HepG2 (cell line): Measurements from ENCODE around the gene E2F1. TPM values are rescaled to one million over a fixed set of nuclear protein-coding genes. Genes with fewer than 3 reads are reported as not detected.

Source experiments
- KDM5B ChIP-seq: sonication (generic); formaldehyde crosslinking; IDR thresholded peaks from 2 replicates; pipeline ENCODE4 v1.4.0; 2020; ENCODE audit warnings: missing genetic modification reagents, mild to moderate bottlenecking, borderline replicate concordance
- LCORL ChIP-seq, 2 experiments: fragments of 450-650 bp in 1 of 2; sonication (generic) in 1 of 2; formaldehyde crosslinking in 1 of 2; IDR thresholded peaks; 2 replicates each; pipeline versions ENCODE4 v1.5.0 to v1.6.1; 2017 to 2020; ENCODE audit warnings: antibody characterized with exemption in 1 of 2, missing genetic modification reagents in 1 of 2
- polyA plus RNA-seq, 8 experiments: library from polyadenylated mRNA; depleted of rRNA in 3 of 8; stranded (reverse) in 7 of 8; unstranded in 1 of 8; fragments of >200 nt; fragmentation: Illumina TruSeq in 4 of 8; extraction: Trizol in 4 of 8; gene quantifications; 2 replicates each; pipeline versions ENCODE4 v1.2.1 to v1.2.3, GENCODE V29; 2011 to 2016; ENCODE audit warnings: low read depth in 4 of 8, missing spikeins in 1 of 8, mixed read lengths in 1 of 8; ENCODE audit not compliant: insufficient read depth in 1 of 8
- total RNA-seq, 5 experiments: library from RNA; depleted of rRNA; stranded (reverse); fragments of >200 nt; fragmentation: Illumina TruSeq; extraction: Trizol; gene quantifications; 2 replicates each; pipeline ENCODE4 v1.2.3, GENCODE V29; 2016; ENCODE audit warnings: low read depth in 1 of 5
- TF ChIP-seq, protein P1 (sequence below): sonication (generic); formaldehyde crosslinking; IDR thresholded peaks from 2 replicates; pipeline ENCODE4 v1.8.0; 2022; ENCODE audit warnings: mild to moderate bottlenecking, missing genetic modification reagents
- TF ChIP-seq, protein P2 (sequence below): sonication (generic); formaldehyde crosslinking; IDR thresholded peaks from 2 replicates; pipeline ENCODE4 v1.9.0; 2021; ENCODE audit warnings: mild to moderate bottlenecking, missing genetic modification reagents
- TF ChIP-seq, protein P3 (sequence below): sonication (generic); formaldehyde crosslinking; IDR thresholded peaks from 2 replicates; pipeline ENCODE4 v1.9.0; 2022; ENCODE audit warnings: missing genetic modification reagents, mild to moderate bottlenecking, borderline replicate concordance
- TF ChIP-seq, protein P4 (sequence below): sonication (generic); formaldehyde crosslinking; IDR thresholded peaks from 2 replicates; pipeline ENCODE4 v1.8.1; 2022; ENCODE audit warnings: mild to moderate bottlenecking, missing genetic modification reagents
- TF ChIP-seq, protein P5 (sequence below): sonication (generic); formaldehyde crosslinking; IDR thresholded peaks from 2 replicates; pipeline ENCODE4 v1.9.0; 2022; ENCODE audit warnings: low read depth, missing genetic modification reagents
- TF ChIP-seq, protein P6 (sequence below): sonication (generic); formaldehyde crosslinking; IDR thresholded peaks from 2 replicates; pipeline ENCODE4 v1.4.0; 2020; ENCODE audit warnings: missing genetic modification reagents, borderline replicate concordance
- TF ChIP-seq, protein P7 (sequence below): sonication (generic); formaldehyde crosslinking; IDR thresholded peaks from 2 replicates; pipeline ENCODE4 v1.8.0; 2022; ENCODE audit warnings: mild to moderate bottlenecking, missing genetic modification reagents, borderline replicate concordance

The E2F1 gene
- total and polyA plus RNA-seq, 2 of the 13 experiments (the other 11 are each of a cell fraction or from before 2014, with no cell fraction given) = 25.5 to 39.4 TPM

DNA sequence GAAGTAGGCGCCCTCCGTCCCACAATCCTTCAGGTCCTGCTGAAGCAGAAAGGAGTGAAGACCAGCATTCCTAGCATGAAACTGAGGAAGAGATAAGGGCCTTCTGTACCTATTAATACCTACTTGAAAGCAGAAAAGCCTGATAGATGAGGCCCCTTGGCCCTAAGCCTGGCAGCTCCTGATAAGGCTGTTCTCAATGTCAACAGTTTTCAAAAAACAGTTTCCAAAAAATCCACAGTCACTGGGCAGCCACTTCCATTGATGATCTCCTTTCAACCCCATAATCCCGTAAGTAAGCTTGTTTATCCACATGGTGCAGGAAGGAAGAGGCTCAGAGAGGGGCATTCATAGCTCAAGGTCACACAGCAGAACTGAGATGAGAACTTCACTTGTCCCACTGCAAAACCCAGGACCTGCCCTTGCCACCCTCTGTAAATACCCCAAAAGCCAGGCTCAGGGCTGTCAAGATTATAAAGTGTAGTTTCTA, 2.8 kb upstream of the E2F1 start (continued):
- TF ChIP-seq, protein P1, sequence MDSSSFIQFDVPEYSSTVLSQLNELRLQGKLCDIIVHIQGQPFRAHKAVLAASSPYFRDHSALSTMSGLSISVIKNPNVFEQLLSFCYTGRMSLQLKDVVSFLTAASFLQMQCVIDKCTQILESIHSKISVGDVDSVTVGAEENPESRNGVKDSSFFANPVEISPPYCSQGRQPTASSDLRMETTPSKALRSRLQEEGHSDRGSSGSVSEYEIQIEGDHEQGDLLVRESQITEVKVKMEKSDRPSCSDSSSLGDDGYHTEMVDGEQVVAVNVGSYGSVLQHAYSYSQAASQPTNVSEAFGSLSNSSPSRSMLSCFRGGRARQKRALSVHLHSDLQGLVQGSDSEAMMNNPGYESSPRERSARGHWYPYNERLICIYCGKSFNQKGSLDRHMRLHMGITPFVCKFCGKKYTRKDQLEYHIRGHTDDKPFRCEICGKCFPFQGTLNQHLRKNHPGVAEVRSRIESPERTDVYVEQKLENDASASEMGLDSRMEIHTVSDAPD = 0 out of 2 replicates have a peak, but pooled peaks have one; percentile 47
- TF ChIP-seq, protein P2, sequence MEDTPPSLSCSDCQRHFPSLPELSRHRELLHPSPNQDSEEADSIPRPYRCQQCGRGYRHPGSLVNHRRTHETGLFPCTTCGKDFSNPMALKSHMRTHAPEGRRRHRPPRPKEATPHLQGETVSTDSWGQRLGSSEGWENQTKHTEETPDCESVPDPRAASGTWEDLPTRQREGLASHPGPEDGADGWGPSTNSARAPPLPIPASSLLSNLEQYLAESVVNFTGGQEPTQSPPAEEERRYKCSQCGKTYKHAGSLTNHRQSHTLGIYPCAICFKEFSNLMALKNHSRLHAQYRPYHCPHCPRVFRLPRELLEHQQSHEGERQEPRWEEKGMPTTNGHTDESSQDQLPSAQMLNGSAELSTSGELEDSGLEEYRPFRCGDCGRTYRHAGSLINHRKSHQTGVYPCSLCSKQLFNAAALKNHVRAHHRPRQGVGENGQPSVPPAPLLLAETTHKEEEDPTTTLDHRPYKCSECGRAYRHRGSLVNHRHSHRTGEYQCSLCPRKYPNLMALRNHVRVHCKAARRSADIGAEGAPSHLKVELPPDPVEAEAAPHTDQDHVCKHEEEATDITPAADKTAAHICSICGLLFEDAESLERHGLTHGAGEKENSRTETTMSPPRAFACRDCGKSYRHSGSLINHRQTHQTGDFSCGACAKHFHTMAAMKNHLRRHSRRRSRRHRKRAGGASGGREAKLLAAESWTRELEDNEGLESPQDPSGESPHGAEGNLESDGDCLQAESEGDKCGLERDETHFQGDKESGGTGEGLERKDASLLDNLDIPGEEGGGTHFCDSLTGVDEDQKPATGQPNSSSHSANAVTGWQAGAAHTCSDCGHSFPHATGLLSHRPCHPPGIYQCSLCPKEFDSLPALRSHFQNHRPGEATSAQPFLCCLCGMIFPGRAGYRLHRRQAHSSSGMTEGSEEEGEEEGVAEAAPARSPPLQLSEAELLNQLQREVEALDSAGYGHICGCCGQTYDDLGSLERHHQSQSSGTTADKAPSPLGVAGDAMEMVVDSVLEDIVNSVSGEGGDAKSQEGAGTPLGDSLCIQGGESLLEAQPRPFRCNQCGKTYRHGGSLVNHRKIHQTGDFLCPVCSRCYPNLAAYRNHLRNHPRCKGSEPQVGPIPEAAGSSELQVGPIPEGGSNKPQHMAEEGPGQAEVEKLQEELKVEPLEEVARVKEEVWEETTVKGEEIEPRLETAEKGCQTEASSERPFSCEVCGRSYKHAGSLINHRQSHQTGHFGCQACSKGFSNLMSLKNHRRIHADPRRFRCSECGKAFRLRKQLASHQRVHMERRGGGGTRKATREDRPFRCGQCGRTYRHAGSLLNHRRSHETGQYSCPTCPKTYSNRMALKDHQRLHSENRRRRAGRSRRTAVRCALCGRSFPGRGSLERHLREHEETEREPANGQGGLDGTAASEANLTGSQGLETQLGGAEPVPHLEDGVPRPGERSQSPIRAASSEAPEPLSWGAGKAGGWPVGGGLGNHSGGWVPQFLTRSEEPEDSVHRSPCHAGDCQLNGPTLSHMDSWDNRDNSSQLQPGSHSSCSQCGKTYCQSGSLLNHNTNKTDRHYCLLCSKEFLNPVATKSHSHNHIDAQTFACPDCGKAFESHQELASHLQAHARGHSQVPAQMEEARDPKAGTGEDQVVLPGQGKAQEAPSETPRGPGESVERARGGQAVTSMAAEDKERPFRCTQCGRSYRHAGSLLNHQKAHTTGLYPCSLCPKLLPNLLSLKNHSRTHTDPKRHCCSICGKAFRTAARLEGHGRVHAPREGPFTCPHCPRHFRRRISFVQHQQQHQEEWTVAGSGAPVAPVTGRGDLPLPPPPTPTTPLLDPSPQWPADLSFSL (CRISPR knock-in tag) = no peak
- TF ChIP-seq LCORL (IDR thresholded peaks at IDR 0.05) = no peak
- TF ChIP-seq LCORL (CRISPR knock-in tag; IDR thresholded peaks at IDR 0.05) = peak; percentile 55; the same call in 1 of the 2 replicates
- TF ChIP-seq KDM5B = no peak
- TF ChIP-seq, protein P3, sequence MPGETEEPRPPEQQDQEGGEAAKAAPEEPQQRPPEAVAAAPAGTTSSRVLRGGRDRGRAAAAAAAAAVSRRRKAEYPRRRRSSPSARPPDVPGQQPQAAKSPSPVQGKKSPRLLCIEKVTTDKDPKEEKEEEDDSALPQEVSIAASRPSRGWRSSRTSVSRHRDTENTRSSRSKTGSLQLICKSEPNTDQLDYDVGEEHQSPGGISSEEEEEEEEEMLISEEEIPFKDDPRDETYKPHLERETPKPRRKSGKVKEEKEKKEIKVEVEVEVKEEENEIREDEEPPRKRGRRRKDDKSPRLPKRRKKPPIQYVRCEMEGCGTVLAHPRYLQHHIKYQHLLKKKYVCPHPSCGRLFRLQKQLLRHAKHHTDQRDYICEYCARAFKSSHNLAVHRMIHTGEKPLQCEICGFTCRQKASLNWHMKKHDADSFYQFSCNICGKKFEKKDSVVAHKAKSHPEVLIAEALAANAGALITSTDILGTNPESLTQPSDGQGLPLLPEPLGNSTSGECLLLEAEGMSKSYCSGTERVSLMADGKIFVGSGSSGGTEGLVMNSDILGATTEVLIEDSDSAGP = no peak
- TF ChIP-seq, protein P4, sequence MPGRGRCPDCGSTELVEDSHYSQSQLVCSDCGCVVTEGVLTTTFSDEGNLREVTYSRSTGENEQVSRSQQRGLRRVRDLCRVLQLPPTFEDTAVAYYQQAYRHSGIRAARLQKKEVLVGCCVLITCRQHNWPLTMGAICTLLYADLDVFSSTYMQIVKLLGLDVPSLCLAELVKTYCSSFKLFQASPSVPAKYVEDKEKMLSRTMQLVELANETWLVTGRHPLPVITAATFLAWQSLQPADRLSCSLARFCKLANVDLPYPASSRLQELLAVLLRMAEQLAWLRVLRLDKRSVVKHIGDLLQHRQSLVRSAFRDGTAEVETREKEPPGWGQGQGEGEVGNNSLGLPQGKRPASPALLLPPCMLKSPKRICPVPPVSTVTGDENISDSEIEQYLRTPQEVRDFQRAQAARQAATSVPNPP (CRISPR knock-in tag) = 0 out of 2 replicates have a peak, but pooled peaks have one; percentile 41
- TF ChIP-seq, protein P5, sequence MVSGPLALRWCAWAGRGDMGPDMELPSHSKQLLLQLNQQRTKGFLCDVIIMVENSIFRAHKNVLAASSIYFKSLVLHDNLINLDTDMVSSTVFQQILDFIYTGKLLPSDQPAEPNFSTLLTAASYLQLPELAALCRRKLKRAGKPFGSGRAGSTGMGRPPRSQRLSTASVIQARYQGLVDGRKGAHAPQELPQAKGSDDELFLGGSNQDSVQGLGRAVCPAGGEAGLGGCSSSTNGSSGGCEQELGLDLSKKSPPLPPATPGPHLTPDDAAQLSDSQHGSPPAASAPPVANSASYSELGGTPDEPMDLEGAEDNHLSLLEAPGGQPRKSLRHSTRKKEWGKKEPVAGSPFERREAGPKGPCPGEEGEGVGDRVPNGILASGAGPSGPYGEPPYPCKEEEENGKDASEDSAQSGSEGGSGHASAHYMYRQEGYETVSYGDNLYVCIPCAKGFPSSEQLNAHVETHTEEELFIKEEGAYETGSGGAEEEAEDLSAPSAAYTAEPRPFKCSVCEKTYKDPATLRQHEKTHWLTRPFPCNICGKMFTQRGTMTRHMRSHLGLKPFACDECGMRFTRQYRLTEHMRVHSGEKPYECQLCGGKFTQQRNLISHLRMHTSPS (CRISPR knock-in tag) = no peak
- TF ChIP-seq, protein P6, sequence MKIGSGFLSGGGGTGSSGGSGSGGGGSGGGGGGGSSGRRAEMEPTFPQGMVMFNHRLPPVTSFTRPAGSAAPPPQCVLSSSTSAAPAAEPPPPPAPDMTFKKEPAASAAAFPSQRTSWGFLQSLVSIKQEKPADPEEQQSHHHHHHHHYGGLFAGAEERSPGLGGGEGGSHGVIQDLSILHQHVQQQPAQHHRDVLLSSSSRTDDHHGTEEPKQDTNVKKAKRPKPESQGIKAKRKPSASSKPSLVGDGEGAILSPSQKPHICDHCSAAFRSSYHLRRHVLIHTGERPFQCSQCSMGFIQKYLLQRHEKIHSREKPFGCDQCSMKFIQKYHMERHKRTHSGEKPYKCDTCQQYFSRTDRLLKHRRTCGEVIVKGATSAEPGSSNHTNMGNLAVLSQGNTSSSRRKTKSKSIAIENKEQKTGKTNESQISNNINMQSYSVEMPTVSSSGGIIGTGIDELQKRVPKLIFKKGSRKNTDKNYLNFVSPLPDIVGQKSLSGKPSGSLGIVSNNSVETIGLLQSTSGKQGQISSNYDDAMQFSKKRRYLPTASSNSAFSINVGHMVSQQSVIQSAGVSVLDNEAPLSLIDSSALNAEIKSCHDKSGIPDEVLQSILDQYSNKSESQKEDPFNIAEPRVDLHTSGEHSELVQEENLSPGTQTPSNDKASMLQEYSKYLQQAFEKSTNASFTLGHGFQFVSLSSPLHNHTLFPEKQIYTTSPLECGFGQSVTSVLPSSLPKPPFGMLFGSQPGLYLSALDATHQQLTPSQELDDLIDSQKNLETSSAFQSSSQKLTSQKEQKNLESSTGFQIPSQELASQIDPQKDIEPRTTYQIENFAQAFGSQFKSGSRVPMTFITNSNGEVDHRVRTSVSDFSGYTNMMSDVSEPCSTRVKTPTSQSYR (CRISPR knock-in tag) = peak; percentile 42; the same call in 1 of the 2 replicates
- TF ChIP-seq, protein P7, sequence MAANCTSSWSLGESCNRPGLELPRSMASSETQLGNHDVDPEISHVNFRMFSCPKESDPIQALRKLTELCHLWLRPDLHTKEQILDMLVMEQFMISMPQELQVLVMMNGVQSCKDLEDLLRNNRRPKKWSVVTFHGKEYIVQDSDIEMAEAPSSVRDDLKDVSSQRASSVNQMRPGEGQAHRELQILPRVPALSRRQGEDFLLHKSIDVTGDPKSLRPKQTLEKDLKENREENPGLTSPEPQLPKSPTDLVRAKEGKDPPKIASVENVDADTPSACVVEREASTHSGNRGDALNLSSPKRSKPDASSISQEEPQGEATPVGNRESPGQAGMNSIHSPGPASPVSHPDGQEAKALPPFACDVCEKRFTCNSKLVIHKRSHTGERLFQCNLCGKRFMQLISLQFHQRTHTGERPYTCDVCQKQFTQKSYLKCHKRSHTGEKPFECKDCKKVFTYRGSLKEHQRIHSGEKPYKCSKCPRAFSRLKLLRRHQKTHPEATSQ (CRISPR knock-in tag) = no peak
